Lower leg skin (tissue), 4 donors: Measurements from ENCODE around the gene CHTOP. TPM values are rescaled to one million over a fixed set of nuclear protein-coding genes. Genes with fewer than 3 reads are reported as not detected.
"Not testable (repeated sequence)": the region's sequence is repeated elsewhere in the genome, so short reads cannot be mapped to it uniquely, and the experiment has no call there.

ENCODE experiments used
- DNase-seq, 2 donors: peaks; one replicate each; pipeline ENCODE4 v3.0.0-alpha.2; 2019; ENCODE audit warnings: low spot score in 2 of 2
- H3K4me3 ChIP-seq: fragments of 200-600 bp; sonication (generic); 2 replicates; pipeline ENCODE4 v1.5.1; 2017; ENCODE audit warnings: mild to moderate bottlenecking, low read depth; ENCODE audit not compliant: poor library complexity, severe bottlenecking
- CTCF ChIP-seq, 3 donors: fragments of 450-650 bp; IDR thresholded peaks; one replicate each; pipeline ENCODE4 v1.5.1; 2016; ENCODE audit warnings: antibody characterized with exemption in 3 of 3, mild to moderate bottlenecking in 3 of 3, moderate library complexity in 2 of 3
- POLR2A ChIP-seq, 2 donors: fragments of 450-650 bp; IDR thresholded peaks; one replicate each; pipeline ENCODE4 v1.6.1; 2016 to 2017; ENCODE audit warnings: antibody characterized with exemption in 2 of 2, mild to moderate bottlenecking in 1 of 2, moderate library complexity in 1 of 2
- WGBS, 2 donors: methylation state at CpG; one replicate each; pipeline ENCODE4 v1.1.5; 2018; 5-methylcytosine and 5-hydroxymethylcytosine counted together
- intact Hi-C: fragments of 100-400 bp; cut with DNase I; formaldehyde crosslinking; loops from one replicate; pipeline ENCODE4 v1.15.0; 2023; ENCODE audit warnings: low total_unique reads
- total RNA-seq, 4 donors: library from RNA; depleted of rRNA; stranded (reverse); fragments of >200 nt; gene quantifications; one replicate each; pipeline ENCODE4 v1.1.0, GENCODE V29; 2016

Gene CHTOP, protein sequence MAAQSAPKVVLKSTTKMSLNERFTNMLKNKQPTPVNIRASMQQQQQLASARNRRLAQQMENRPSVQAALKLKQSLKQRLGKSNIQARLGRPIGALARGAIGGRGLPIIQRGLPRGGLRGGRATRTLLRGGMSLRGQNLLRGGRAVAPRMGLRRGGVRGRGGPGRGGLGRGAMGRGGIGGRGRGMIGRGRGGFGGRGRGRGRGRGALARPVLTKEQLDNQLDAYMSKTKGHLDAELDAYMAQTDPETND
- total RNA-seq: 10 to 100 TPM; 56.1 to 86.9 (median 65.5) TPM

DNA sequence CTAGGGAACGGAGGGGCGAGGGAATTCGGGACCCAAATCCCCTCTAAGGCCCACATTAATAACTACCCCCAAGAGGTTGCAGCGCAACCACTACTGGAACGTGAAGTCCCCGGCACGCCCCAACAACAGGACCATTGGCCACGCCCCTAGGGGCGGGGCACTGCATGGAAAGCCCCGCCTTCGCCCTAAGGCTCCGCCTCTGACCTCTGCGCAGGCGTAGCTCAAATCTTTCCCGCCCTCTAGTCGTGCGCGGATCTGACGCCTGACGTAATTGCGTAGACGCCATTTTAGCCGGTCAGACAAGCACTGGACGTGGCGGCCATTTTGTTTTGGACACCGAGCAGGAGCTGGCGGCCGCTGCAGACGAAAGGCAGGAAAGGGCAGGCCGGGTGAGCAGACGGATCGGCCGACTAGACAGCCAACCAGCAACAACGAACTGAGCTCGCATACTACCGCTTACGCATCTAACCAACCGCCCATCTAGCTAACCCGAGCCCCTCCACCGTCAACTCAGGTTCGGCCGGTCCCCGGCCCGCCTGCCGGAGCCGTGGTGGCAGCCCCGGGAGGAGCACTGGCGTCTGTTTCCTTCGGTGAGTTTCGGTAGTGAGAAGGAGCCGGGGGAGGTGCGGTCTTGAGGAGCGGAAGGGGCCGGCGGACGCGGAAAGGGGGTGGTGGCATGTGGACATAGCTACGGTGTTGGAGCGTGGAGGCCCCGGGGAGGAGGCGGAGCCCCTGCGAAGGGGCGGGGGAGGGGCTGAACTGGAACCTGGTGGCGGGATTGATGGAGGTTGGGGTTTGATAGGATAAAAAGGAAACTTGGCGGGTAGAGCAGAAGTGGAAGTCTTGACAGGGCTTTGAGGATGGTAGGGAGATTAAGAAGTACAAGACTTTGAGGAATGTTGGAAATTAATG lies at the start of gene CHTOP:
TSS of gene CHTOP (plus strand) at position 313 of the 912 bp plus-strand sequence. CDS start 2,523 bp downstream, outside the sequence.
- 0 to 1% methylated on average over 60 to 62 of the region's 65 CpGs for WGBS, 2 donors
- no peak for TF ChIP-seq CTCF (IDR thresholded peaks at IDR 0.05)
- peak in 1 of 2 donors; percentile 57 for TF ChIP-seq POLR2A (IDR thresholded peaks at IDR 0.05)
- intact Hi-C loops: no loop called here
- peak within 1 kb of the TSS; percentile 81 for H3K4me3 ChIP-seq
- DNase-seq: peak; percentile 99

- TF ChIP-seq CTCF (IDR thresholded peaks at IDR 0.05) (no peak), POLR2A (IDR thresholded peaks at IDR 0.05) (no peak)
- intact Hi-C loops: no loop called here
- H3K4me3 ChIP-seq: no peak overlapping the region
- 89 to 94% methylated on average over 1 of the region's 1 CpG for WGBS, 2 donors
- no peak for DNase-seq
These were observed 48.9 kb upstream of the CHTOP start for GRCh38 chr1:153585006-153585405.

- 32 to 53% methylated on average over 1 of the region's 1 CpG for WGBS, 2 donors
- no peak for DNase-seq
- intact Hi-C loops: no loop called here
- H3K4me3 ChIP-seq: no peak overlapping the region
- TF ChIP-seq POLR2A (IDR thresholded peaks at IDR 0.05) (no peak), CTCF (IDR thresholded peaks at IDR 0.05) (no peak)
These were observed 47.5 kb upstream of the CHTOP start for GRCh38 chr1:153586347-153586746.

DNA sequence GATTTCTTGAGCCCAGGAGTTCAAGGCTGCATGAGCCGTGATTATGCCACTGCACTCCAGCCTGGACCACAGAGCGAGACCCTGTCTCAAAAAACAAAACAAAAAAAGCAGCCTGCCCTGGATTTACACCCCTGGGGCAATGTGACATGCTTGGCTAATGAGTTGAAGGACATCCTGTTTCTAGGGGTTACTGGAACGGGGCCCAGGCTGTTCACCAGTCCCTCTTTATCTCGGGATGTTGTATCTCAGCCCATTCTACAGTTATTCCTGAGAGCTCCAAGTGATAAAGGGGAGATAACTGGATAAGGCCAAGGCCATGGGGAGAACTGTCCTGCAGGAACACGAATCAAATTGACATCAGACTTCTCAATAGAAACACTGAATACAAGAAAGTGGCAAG lies 46.6 kb upstream of the CHTOP start:
- WGBS, 2 donors: 68 to 75% methylated on average over 5 of the region's 5 CpGs
- no peak overlapping the region for H3K4me3 ChIP-seq
- TF ChIP-seq CTCF (IDR thresholded peaks at IDR 0.05) (no peak), POLR2A (IDR thresholded peaks at IDR 0.05) (no peak)
- DNase-seq: no peak
- intact Hi-C loops: no loop called here

GRCh38 chr1:153588033-153588432 lies 45.8 kb upstream of the CHTOP start:
- intact Hi-C loops, DNase-seq, H3K4me3 ChIP-seq: not testable (repeated sequence)
- 93 to 95% methylated on average over 10 of the region's 10 CpGs for WGBS, 2 donors

GRCh38 chr1:153588482-153588881 lies 45.4 kb upstream of the CHTOP start:
- TF ChIP-seq POLR2A (IDR thresholded peaks at IDR 0.05) (no peak), CTCF (IDR thresholded peaks at IDR 0.05) (no peak)
- no peak for DNase-seq
- no peak overlapping the region for H3K4me3 ChIP-seq
- 81 to 88% methylated on average over 2 of the region's 2 CpGs for WGBS, 2 donors
- intact Hi-C loops: no loop called here
